Measurements from ENCODE around the gene PMEL.
A peak's percentile ranks its signal among the peaks of the same experiment; 100 is the strongest.

PMEL gene

DNA sequence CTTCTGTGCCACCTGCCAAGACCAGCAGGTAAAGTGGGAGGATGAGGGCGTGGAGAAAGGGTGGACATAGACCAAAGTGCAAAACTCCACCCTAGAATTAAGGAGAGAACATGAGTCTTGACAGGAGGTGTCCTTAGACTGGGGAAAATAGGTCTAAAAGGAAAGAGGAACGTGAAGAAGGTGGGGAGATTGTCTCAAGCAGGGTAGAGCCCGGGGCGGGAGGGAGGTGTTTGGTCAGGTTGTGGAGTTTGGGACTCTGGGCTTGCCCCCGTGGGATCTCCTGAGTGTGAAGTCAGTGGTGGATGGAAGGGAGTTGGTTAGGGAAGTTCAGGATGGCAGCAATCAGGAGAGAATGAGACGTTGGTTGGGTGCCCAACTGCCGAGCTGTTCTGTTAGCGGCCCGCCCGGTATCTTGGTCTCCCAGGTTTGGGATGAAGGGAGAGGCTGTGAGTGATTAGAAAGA, 34.5 kb downstream of the PMEL start:
- TF ChIP-seq SIN3A (IDR thresholded peaks at IDR 0.05; ENCODE audit: borderline replicate concordance, insufficient read depth, low read length) (no peak), POLR2AphosphoS5 (IDR thresholded peaks at IDR 0.05; ENCODE audit: low read depth, low read length) (no peak), TAF1 (IDR thresholded peaks at IDR 0.05; ENCODE audit: borderline replicate concordance, insufficient read depth, low read length) (no peak), FOXP2 (optimal IDR thresholded peaks at IDR 0.05; ENCODE audit: borderline replicate concordance, extremely low read depth, extremely low read length, insufficient read depth) (no peak)
- TF ChIP-seq, protein P1, sequence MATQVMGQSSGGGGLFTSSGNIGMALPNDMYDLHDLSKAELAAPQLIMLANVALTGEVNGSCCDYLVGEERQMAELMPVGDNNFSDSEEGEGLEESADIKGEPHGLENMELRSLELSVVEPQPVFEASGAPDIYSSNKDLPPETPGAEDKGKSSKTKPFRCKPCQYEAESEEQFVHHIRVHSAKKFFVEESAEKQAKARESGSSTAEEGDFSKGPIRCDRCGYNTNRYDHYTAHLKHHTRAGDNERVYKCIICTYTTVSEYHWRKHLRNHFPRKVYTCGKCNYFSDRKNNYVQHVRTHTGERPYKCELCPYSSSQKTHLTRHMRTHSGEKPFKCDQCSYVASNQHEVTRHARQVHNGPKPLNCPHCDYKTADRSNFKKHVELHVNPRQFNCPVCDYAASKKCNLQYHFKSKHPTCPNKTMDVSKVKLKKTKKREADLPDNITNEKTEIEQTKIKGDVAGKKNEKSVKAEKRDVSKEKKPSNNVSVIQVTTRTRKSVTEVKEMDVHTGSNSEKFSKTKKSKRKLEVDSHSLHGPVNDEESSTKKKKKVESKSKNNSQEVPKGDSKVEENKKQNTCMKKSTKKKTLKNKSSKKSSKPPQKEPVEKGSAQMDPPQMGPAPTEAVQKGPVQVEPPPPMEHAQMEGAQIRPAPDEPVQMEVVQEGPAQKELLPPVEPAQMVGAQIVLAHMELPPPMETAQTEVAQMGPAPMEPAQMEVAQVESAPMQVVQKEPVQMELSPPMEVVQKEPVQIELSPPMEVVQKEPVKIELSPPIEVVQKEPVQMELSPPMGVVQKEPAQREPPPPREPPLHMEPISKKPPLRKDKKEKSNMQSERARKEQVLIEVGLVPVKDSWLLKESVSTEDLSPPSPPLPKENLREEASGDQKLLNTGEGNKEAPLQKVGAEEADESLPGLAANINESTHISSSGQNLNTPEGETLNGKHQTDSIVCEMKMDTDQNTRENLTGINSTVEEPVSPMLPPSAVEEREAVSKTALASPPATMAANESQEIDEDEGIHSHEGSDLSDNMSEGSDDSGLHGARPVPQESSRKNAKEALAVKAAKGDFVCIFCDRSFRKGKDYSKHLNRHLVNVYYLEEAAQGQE (IDR thresholded peaks at IDR 0.05; ENCODE audit: insufficient read depth in 1 of 2, low read depth in 2 of 2, low read length in 2 of 2), result no peak

DNA sequence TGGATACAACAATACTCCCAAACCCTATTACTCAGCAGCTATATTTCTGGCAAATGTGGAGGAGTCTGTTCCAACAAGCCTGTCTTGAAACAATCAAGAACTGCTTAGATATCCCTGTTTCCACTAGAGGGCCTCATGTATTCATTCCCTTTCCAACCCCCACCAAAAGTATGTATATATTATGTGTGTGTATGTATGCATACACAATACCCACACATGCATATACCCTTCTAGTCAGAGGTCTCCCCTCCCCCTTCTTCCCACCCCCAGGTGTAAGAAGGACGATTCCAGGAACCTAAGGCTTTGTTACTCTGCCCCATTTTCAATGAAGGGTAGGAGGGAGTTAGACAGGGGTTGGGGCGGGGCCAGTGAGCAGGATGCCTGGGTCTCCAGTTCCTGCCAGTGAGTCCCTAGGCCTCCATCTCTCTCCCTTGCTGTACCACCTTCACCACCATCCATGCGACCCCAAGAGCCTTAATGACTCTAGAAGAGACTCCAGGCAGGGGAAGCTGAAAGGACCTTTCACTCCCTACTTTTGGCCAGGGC, 35.0 kb downstream of the PMEL start, which contains the start of gene DGKA:
Gene DGKA, plus strand, starts transcription at position 392 of the 546 bp plus-strand sequence. CDS start 5,342 bp downstream, outside the sequence.
- no peak for TF ChIP-seq POLR2AphosphoS5 (IDR thresholded peaks at IDR 0.05; ENCODE audit: low read depth, low read length)

DNA sequence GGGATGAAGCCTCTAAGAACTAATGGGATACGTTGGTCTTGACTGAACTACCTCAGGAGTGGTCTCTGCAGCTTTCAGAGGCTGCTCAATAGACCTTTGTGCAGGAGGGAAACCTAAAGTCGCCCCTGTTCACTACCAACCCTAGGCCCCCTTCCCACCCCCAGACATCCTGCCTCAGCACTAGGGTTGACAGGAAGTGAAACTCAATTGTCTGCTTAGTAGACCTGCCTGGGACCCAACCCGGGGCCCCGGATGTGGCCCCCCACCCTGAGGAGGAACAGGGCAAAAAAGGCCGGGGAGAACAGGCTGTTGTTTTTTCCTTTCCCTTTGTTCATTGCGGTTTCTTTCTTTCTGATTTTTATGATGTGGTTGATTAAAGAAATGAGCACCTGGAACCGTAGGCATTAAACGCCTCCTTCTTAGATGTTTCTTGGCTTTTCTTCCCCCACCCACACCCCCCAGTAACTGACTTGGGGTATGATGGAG, 36.5 kb downstream of the PMEL start:
- TF ChIP-seq POLR2AphosphoS5 (IDR thresholded peaks at IDR 0.05; ENCODE audit: low read depth, low read length) (no peak), FOXP2 (optimal IDR thresholded peaks at IDR 0.05; ENCODE audit: borderline replicate concordance, extremely low read depth, extremely low read length, insufficient read depth) (no peak), TAF1 (IDR thresholded peaks at IDR 0.05; ENCODE audit: borderline replicate concordance, insufficient read depth, low read length) (no peak), SIN3A (IDR thresholded peaks at IDR 0.05; ENCODE audit: borderline replicate concordance, insufficient read depth, low read length) (no peak)
- TF ChIP-seq, protein P1 (IDR thresholded peaks at IDR 0.05; ENCODE audit: insufficient read depth in 1 of 2, low read depth in 2 of 2, low read length in 2 of 2), result no peak

DNA sequence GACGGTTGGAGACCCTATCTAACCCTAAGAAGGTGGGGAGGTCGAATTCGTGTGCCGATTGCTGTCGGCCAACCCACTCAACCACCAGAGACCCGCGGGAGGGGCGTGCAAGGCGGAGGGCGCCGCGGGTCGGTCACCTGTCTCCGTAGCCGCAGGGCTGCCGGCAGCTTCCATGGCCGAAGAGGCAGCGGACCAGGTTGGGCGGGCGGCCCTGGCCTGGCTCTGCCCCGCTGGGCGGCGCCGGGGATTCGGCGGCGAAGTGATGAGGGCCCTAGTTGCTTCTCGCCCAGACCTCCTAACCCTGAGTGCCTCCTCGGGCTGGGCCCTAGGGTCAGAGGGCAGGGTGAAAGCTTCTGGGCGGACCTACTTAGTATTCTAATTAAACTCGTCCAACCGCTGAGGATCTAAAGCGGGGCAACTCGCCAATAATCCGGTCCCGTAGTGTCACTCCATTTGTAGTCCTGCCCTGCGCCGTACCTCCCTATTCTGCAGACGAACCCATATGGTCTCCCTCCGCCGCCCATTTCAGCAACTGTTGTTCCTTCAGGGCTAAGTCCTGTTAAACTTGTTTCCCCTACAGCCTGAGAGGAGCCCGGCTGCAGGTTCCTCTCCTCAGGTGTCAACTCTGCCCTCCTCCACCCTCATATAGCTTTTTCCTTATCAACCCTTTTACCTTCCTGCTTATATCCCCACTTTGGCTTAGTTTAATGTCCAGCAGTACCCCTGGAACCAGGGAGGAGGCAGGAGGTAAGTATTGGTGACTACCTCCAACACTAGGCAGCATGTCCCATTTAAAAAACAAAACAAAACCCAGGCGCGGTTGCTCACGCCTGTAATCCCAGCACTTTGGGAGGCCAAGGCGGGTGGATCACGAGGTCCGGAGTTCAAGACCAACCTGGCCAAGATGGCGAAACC, 38.0 kb downstream of the PMEL start, which contains the start of gene PYM1:
Gene PYM1, minus strand, starts transcription at position 307 of the 915 bp plus-strand sequence. Its CDS starts 133 bp downstream, at position 174.
- TF ChIP-seq POLR2AphosphoS5 (IDR thresholded peaks at IDR 0.05; ENCODE audit: low read depth, low read length), result peak; percentile 91
- no peak for TF ChIP-seq SIN3A (IDR thresholded peaks at IDR 0.05; ENCODE audit: borderline replicate concordance, insufficient read depth, low read length)
- TF ChIP-seq FOXP2 (optimal IDR thresholded peaks at IDR 0.05; ENCODE audit: borderline replicate concordance, extremely low read depth, extremely low read length, insufficient read depth), result peak; percentile 7
- 0 out of 2 replicates have a peak, but pooled peaks have one; percentile 39 for TF ChIP-seq TAF1 (IDR thresholded peaks at IDR 0.05; ENCODE audit: borderline replicate concordance, insufficient read depth, low read length)

DNA sequence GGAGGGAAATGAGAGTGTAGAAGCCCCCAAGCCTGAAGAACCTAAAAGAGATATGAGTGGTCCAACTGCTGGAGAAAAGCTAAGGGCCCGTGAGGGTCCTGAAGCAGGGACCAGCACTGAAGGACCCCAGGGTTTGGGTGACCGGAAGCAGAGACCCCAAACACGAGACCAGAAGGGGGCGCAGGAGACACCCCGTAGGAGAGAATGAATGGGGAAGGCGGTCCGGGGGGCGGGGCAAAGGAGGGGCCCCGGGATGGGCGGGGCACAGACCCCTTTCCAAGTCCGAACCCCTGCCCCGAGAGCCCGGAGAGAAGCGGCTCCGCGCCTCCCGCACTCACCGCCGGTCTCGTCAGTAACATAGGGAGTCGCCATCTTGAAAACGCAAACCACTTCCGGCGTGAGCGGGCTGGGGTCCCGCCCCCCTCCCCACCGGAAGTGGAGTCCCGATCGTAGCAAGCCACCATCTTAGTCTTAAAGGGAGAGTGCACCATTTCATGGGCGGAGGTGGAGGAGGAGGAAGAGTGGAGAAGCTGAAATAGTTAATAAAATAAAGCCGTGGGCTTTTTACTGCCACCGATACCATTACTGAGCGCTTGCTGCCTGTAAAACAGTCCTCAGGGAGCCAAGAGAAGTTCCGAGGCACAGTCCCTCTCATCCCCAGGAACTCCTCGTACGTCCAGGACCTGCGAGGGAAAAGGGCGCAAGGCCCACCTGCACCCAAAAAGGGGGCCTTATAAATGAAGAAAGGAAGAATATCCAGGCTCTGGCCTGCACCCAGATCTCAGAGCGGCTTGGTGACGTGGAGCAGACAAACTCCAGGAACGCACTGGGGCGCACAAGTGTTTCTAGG, 38.9 kb downstream of the PMEL start:
- TF ChIP-seq POLR2AphosphoS5 (IDR thresholded peaks at IDR 0.05; ENCODE audit: low read depth, low read length), result peak; percentile 60; the same call in 1 of the 2 replicates
- no peak for TF ChIP-seq FOXP2 (optimal IDR thresholded peaks at IDR 0.05; ENCODE audit: borderline replicate concordance, extremely low read depth, extremely low read length, insufficient read depth)
- TF ChIP-seq SIN3A (IDR thresholded peaks at IDR 0.05; ENCODE audit: borderline replicate concordance, insufficient read depth, low read length), result peak; percentile 78; the same call in 1 of the 2 replicates
- TF ChIP-seq, protein P1 (IDR thresholded peaks at IDR 0.05; ENCODE audit: insufficient read depth in 1 of 2, low read depth in 2 of 2, low read length in 2 of 2), result peak in 1 of 2 experiments; percentile 41; a peak in 2 of 4 replicates
- peak; percentile 77; the same call in 1 of the 2 replicates for TF ChIP-seq TAF1 (IDR thresholded peaks at IDR 0.05; ENCODE audit: borderline replicate concordance, insufficient read depth, low read length)
